ENCODE data around the gene KCNJ10. TPM values are rescaled to one million over a fixed set of nuclear protein-coding genes. Genes with fewer than 3 reads are reported as not detected.
"Not testable (repeated sequence)": the region's sequence is repeated elsewhere in the genome, so short reads cannot be mapped to it uniquely, and the experiment has no call there.

The KCNJ10 gene
- total RNA-seq, 2 experiments from 2014 or later, result not detected

- Mint-ChIP-seq H3K4me3 (no peak overlapping the region), H3K27me3 (peaks cover 54% of the 10 kb centered on the region), H3K9me3 (ENCODE audit: low read depth) (no peaks in the 10 kb centered on the region), H3K4me1 (no peaks in the 10 kb centered on the region), H3K27ac (no peak overlapping the region), H3K36me3 (no peaks in the 10 kb centered on the region)
- CTCF ChIA-PET, result interaction anchor here (2.8 to 40.9 kb wide), 2 partner anchors 11 to 23 kb away, joined by 21 to 633 read pairs; partner anchors contain the start of genes KCNJ10 and KCNJ9
- DNase-seq (no peak), ATAC-seq (no peak)
Measured at GRCh38 chr1:160056648-160057169, 13.3 kb downstream of the KCNJ10 start.

GRCh38 chr1:160053548-160054365, 16.2 kb downstream of the KCNJ10 start:
- H3K9me3 Mint-ChIP-seq (ENCODE audit: low read depth), result no peaks in the 10 kb centered on the region
- no peak for ATAC-seq
- H3K27me3 Mint-ChIP-seq, result peaks cover 58% of the 10 kb centered on the region
- H3K36me3 Mint-ChIP-seq, result no peaks in the 10 kb centered on the region
- no peak overlapping the region for H3K4me3 Mint-ChIP-seq
- H3K27ac Mint-ChIP-seq, result no peak overlapping the region
- H3K4me1 Mint-ChIP-seq, result no peaks in the 10 kb centered on the region
- CTCF ChIA-PET, result interaction anchor here (40.9 kb wide), 1 partner anchor 26 kb away, joined by 633 read pairs; the partner anchor contains the start of genes KCNJ10 and KCNJ9
- DNase-seq, result no peak

GRCh38 chr1:160052936-160053335, 17.0 kb downstream of the KCNJ10 start:
- CTCF ChIA-PET, result interaction anchor here (40.9 kb wide), 1 partner anchor 27 kb away, joined by 633 read pairs; the partner anchor contains the start of genes KCNJ10 and KCNJ9
- Mint-ChIP-seq H3K9me3 (ENCODE audit: low read depth) (no peaks in the 10 kb centered on the region), H3K27ac (no peak overlapping the region), H3K36me3 (no peaks in the 10 kb centered on the region), H3K4me3 (no peak overlapping the region), H3K27me3 (peaks cover 55% of the 10 kb centered on the region), H3K4me1 (no peaks in the 10 kb centered on the region)
- DNase-seq, result no peak
- no peak for ATAC-seq

GRCh38 chr1:160050619-160051018, 19.3 kb downstream of the KCNJ10 start:
- Mint-ChIP-seq H3K36me3 (no peaks in the 10 kb centered on the region), H3K9me3 (ENCODE audit: low read depth) (no peaks in the 10 kb centered on the region), H3K27ac (no peak overlapping the region), H3K4me3 (no peak overlapping the region), H3K4me1 (peaks cover 12% of the 10 kb centered on the region), H3K27me3 (peaks cover 43% of the 10 kb centered on the region)
- ATAC-seq, result no peak
- no peak for DNase-seq
- CTCF ChIA-PET, result interaction anchor here (40.9 kb wide), 1 partner anchor 30 kb away, joined by 633 read pairs; the partner anchor contains the start of genes KCNJ10 and KCNJ9

GRCh38 chr1:160050182-160050581, 19.8 kb downstream of the KCNJ10 start:
- CTCF ChIA-PET, result interaction anchor here (40.9 kb wide), 1 partner anchor 30 kb away, joined by 633 read pairs; the partner anchor contains the start of genes KCNJ10 and KCNJ9
- Mint-ChIP-seq H3K27me3 (peaks cover 46% of the 10 kb centered on the region), H3K4me1 (peaks cover 12% of the 10 kb centered on the region)
- not testable (repeated sequence) for H3K27ac Mint-ChIP-seq; H3K36me3 Mint-ChIP-seq; H3K4me3 Mint-ChIP-seq; H3K9me3 Mint-ChIP-seq (ENCODE audit: low read depth); ATAC-seq; DNase-seq

- no peak for ATAC-seq
- H3K27me3 Mint-ChIP-seq, result peaks cover 42% of the 10 kb centered on the region
- H3K36me3 Mint-ChIP-seq, result no peaks in the 10 kb centered on the region
- H3K27ac Mint-ChIP-seq, result no peak overlapping the region
- CTCF ChIA-PET, result interaction anchor here (1.4 to 40.9 kb wide), 2 partner anchors 13 to 31 kb away, joined by 3 to 633 read pairs; partner anchors contain the start of genes KCNJ10 and KCNJ9
- no peak for DNase-seq
- no peak overlapping the region for H3K4me3 Mint-ChIP-seq
- no peaks in the 10 kb centered on the region for H3K9me3 Mint-ChIP-seq (ENCODE audit: low read depth)
- H3K4me1 Mint-ChIP-seq, result peaks cover 12% of the 10 kb centered on the region
Measured at GRCh38 chr1:160049101-160049500, 20.9 kb downstream of the KCNJ10 start.

GRCh38 chr1:160048335-160048734, 21.6 kb downstream of the KCNJ10 start:
- H3K27ac Mint-ChIP-seq, result no peak overlapping the region
- CTCF ChIA-PET, result interaction anchor here (1.4 to 40.9 kb wide), 2 partner anchors 12 to 32 kb away, joined by 3 to 633 read pairs; partner anchors contain the start of genes KCNJ10 and KCNJ9
- no peak for ATAC-seq
- no peak for DNase-seq
- no peaks in the 10 kb centered on the region for H3K9me3 Mint-ChIP-seq (ENCODE audit: low read depth)
- no peaks in the 10 kb centered on the region for H3K36me3 Mint-ChIP-seq
- no peak overlapping the region for H3K4me3 Mint-ChIP-seq
- peaks cover 12% of the 10 kb centered on the region for H3K4me1 Mint-ChIP-seq
- H3K27me3 Mint-ChIP-seq, result peaks cover 43% of the 10 kb centered on the region

GRCh38 chr1:160047111-160047991, 22.6 kb downstream of the KCNJ10 start:
- no peak for DNase-seq

GRCh38 chr1:160046494-160047110, 23.4 kb downstream of the KCNJ10 start:
- peaks cover 35% of the 10 kb centered on the region for H3K27me3 Mint-ChIP-seq
- CTCF ChIA-PET, result interaction anchor here (0.6 to 40.9 kb wide), 24 partner anchors 9 to 818 kb away, joined by 3 to 633 read pairs (median 5); partner anchors contain the start of genes IGSF8, KCNJ10, KCNJ9 and PIGM
- ATAC-seq, result peak; percentile 87
- no peaks in the 10 kb centered on the region for H3K9me3 Mint-ChIP-seq (ENCODE audit: low read depth)
- no peaks in the 10 kb centered on the region for H3K36me3 Mint-ChIP-seq
- H3K27ac Mint-ChIP-seq, result peak overlapping the region; percentile 42
- H3K4me1 Mint-ChIP-seq, result peaks cover 12% of the 10 kb centered on the region
- peak; percentile 56 for DNase-seq
- H3K4me3 Mint-ChIP-seq, result peak overlapping the region; percentile 62

More at GRCh38 chr1:160047111-160047991, 22.6 kb downstream of the KCNJ10 start:
- no peaks in the 10 kb centered on the region for H3K36me3 Mint-ChIP-seq
- H3K27me3 Mint-ChIP-seq, result peaks cover 39% of the 10 kb centered on the region
- peak overlapping the region; percentile 62 for H3K4me3 Mint-ChIP-seq
- CTCF ChIA-PET, result interaction anchor here (0.6 to 40.9 kb wide), 20 partner anchors 9 to 818 kb away, joined by 3 to 633 read pairs (median 6); partner anchors contain the start of genes IGSF8, KCNJ10, KCNJ9 and PIGM
- H3K27ac Mint-ChIP-seq, result peak overlapping the region; percentile 42
- ATAC-seq, result no peak
- H3K4me1 Mint-ChIP-seq, result peaks cover 12% of the 10 kb centered on the region
- no peaks in the 10 kb centered on the region for H3K9me3 Mint-ChIP-seq (ENCODE audit: low read depth)

- Mint-ChIP-seq H3K36me3 (no peaks in the 10 kb centered on the region), H3K27me3 (peaks cover 29% of the 10 kb centered on the region), H3K4me3 (no peak overlapping the region), H3K27ac (no peak overlapping the region), H3K9me3 (ENCODE audit: low read depth) (no peaks in the 10 kb centered on the region), H3K4me1 (peaks cover 12% of the 10 kb centered on the region)
- CTCF ChIA-PET, result interaction anchor here (0.7 to 40.9 kb wide), 19 partner anchors 8 to 331 kb away, joined by 3 to 633 read pairs (median 5); partner anchors contain the start of genes KCNJ10, KCNJ9 and PIGM
- ATAC-seq (no peak), DNase-seq (no peak)
Measured at GRCh38 chr1:160045653-160046052, 24.3 kb downstream of the KCNJ10 start.

GRCh38 chr1:160043543-160043942, 26.4 kb downstream of the KCNJ10 start:
- Mint-ChIP-seq H3K27ac (no peak overlapping the region), H3K9me3 (ENCODE audit: low read depth) (no peaks in the 10 kb centered on the region), H3K27me3 (peaks cover 20% of the 10 kb centered on the region), H3K4me1 (peaks cover 12% of the 10 kb centered on the region), H3K36me3 (no peaks in the 10 kb centered on the region), H3K4me3 (no peak overlapping the region)
- ATAC-seq (no peak), DNase-seq (no peak)
- CTCF ChIA-PET, result interaction anchor here (0.6 to 40.9 kb wide), 2 partner anchors 14 to 37 kb away, joined by 3 to 633 read pairs; partner anchors contain the start of genes KCNJ10 and KCNJ9

GRCh38 chr1:160040476-160040875, 29.5 kb downstream of the KCNJ10 start:
- DNase-seq (no peak), ATAC-seq (no peak)
- Mint-ChIP-seq H3K4me1 (no peaks in the 10 kb centered on the region), H3K27ac (no peak overlapping the region), H3K27me3 (peaks cover 10% of the 10 kb centered on the region), H3K9me3 (ENCODE audit: low read depth) (no peaks in the 10 kb centered on the region), H3K4me3 (no peak overlapping the region), H3K36me3 (no peaks in the 10 kb centered on the region)
- CTCF ChIA-PET, result interaction anchor here (40.9 kb wide), 1 partner anchor 40 kb away, joined by 633 read pairs; the partner anchor contains the start of genes KCNJ10 and KCNJ9

Measured in activated CD8-positive, alpha-beta memory T cell treated with anti-CD3 and anti-CD28 coated beads, Interleukin-2, amount 10 ng/mL, durations not matched to agents 7 days and 5 days (primary cell).